Calu3 (cell line): ENCODE measurements around the gene SFMBT1. TPM values are rescaled to one million over a fixed set of nuclear protein-coding genes. Genes with fewer than 3 reads are reported as not detected.

Experiments used
- BruUV-seq: library from RNA; stranded (reverse); fragments of 400-500 nt; replicated peaks from 2 replicates; lab custom pipeline; 2021; lab: Mats Ljungman, UMichigan
- CTCF ChIA-PET: fragments of 300-600 bp; sonication (Branson Sonifier 250); formaldehyde crosslinking; loops from one replicate; lab custom pipeline; 2022; ENCODE audit warnings: antibody characterized with exemption; lab: Charles Lee
- DNase-seq: peaks from one replicate; pipeline ENCODE4 v3.0.0; 2022
- H3K27ac Mint-ChIP-seq: one replicate; pipeline ENCODE4 v1.8.0; 2022; ENCODE audit warnings: mixed read lengths; ENCODE audit not compliant: unreplicated experiment
- H3K27me3 Mint-ChIP-seq: one replicate; pipeline ENCODE4 v1.8.0; 2022; ENCODE audit warnings: mixed read lengths; ENCODE audit not compliant: unreplicated experiment
- H3K36me3 Mint-ChIP-seq: one replicate; pipeline ENCODE4 v1.8.0; 2022; ENCODE audit warnings: mild to moderate bottlenecking, moderate library complexity, mixed read lengths; ENCODE audit not compliant: insufficient read depth, unreplicated experiment
- H3K4me1 Mint-ChIP-seq: one replicate; pipeline ENCODE4 v1.8.0; 2022; ENCODE audit warnings: mild to moderate bottlenecking, low read depth, mixed read lengths; ENCODE audit not compliant: unreplicated experiment
- H3K4me3 Mint-ChIP-seq: one replicate; pipeline ENCODE4 v1.8.0; 2022; ENCODE audit warnings: mild to moderate bottlenecking, low read depth, moderate library complexity, mixed read lengths; ENCODE audit not compliant: unreplicated experiment
- H3K9me3 Mint-ChIP-seq: one replicate; pipeline ENCODE4 v1.8.0; 2022; ENCODE audit warnings: low read depth, mixed read lengths; ENCODE audit not compliant: unreplicated experiment
- CTCF ChIP-seq: fragments of 200-600 bp; IDR thresholded peaks from one replicate; pipeline ENCODE4 v1.8.0; 2022; ENCODE audit warnings: antibody characterized with exemption; ENCODE audit not compliant: unreplicated experiment
- intact Hi-C: fragments of 100-400 bp; cut with micrococcal nuclease; formaldehyde crosslinking; loops from one replicate; pipeline ENCODE4 v1.10.0; 2022; ENCODE audit not compliant: unreplicated experiment
- total RNA-seq: library from RNA; stranded (reverse); gene quantifications from 2 replicates; pipeline ENCODE4 v1.2.3, GENCODE V29; 2022

Gene SFMBT1
- total RNA-seq, 1 experiment from 2014 or later = 36.6 TPM

DNA sequence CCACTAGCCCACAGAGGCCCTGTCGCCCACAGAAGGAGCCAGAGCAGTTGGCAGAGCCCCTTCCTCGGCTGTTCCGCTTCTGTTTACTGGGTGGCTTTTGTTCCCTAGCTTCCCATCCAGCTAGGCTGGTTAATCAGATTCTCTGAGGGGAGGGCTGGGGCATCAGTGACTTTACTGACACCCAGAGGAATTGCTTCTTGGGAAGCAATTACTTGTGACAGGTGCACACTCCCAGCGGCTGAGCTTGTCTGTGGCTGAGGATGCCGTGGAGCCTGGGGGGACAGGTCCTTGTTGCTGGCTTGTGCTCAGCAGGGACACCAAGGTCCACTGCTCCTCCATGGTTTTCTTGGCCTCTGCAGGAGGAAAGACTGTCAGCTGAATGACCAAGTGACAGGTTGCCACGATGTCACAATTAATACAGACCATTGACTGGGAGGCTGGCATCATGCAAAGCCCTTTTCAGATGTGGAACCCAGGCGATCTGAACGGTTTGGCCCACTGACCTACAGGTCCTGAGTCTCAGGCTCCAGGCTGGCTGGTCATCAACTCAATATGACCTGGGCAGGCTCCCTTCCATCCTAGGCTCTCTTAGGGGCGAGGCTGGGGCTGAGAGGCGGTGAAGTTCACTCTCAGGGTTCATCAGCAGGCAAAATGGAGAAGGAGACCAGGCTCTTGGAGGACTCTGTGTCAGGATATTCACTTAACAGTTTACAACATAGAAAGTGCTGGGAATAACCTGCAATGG lies 31.8 kb upstream of the SFMBT1 start:
- Mint-ChIP-seq H3K36me3 (peaks cover 9% of the 10 kb centered on the region), H3K27me3 (no peaks in the 10 kb centered on the region), H3K9me3 (no peaks in the 10 kb centered on the region), H3K4me1 (peaks cover 11% of the 10 kb centered on the region), H3K4me3 (no peak overlapping the region), H3K27ac (no peak overlapping the region)
- no peak for DNase-seq
- BruUV-seq = no TSS peak
- intact Hi-C loops = loop anchor here (10.0 kb wide), 1 partner anchor 143 kb away; no protein-coding TSS in a partner anchor
- CTCF ChIA-PET = interaction anchor here (0.5 kb wide), 1 partner anchor 144 kb away, joined by 4 read pairs; no protein-coding TSS in a partner anchor
- no peak for TF ChIP-seq CTCF

GRCh38 chr3:53075743-53076140 lies 29.9 kb upstream of the SFMBT1 start:
- Mint-ChIP-seq H3K4me1 (peaks cover 15% of the 10 kb centered on the region), H3K27me3 (no peaks in the 10 kb centered on the region), H3K36me3 (peaks cover 13% of the 10 kb centered on the region), H3K9me3 (no peaks in the 10 kb centered on the region), H3K27ac (no peak overlapping the region), H3K4me3 (no peak overlapping the region)
- CTCF ChIA-PET = no interaction called here
- DNase-seq = no peak
- no TSS peak for BruUV-seq
- no peak for TF ChIP-seq CTCF
- intact Hi-C loops = loop anchor here (10.0 kb wide), 1 partner anchor 141 kb away; no protein-coding TSS in a partner anchor

- no peak for DNase-seq
- H3K4me1 Mint-ChIP-seq = peaks cover 15% of the 10 kb centered on the region
- BruUV-seq = no TSS peak
- CTCF ChIA-PET = no interaction called here
- no peaks in the 10 kb centered on the region for H3K27me3 Mint-ChIP-seq
- intact Hi-C loops = loop anchor here (5.0 to 10.0 kb wide), 2 partner anchors 140 to 333 kb away; no protein-coding TSS in a partner anchor
- TF ChIP-seq CTCF = no peak
- H3K27ac Mint-ChIP-seq = no peak overlapping the region
- no peak overlapping the region for H3K4me3 Mint-ChIP-seq
- peaks cover 13% of the 10 kb centered on the region for H3K36me3 Mint-ChIP-seq
- H3K9me3 Mint-ChIP-seq = no peaks in the 10 kb centered on the region
Measured at GRCh38 chr3:53074761-53075742, 29.2 kb upstream of the SFMBT1 start.

- DNase-seq = no peak
- no peak overlapping the region for H3K4me3 Mint-ChIP-seq
- TF ChIP-seq CTCF = no peak
- intact Hi-C loops = loop anchor here (5.0 to 10.0 kb wide), 2 partner anchors 140 to 332 kb away; no protein-coding TSS in a partner anchor
- no peaks in the 10 kb centered on the region for H3K9me3 Mint-ChIP-seq
- H3K36me3 Mint-ChIP-seq = peaks cover 13% of the 10 kb centered on the region
- CTCF ChIA-PET = no interaction called here
- H3K4me1 Mint-ChIP-seq = peaks cover 15% of the 10 kb centered on the region
- BruUV-seq = no TSS peak
- H3K27me3 Mint-ChIP-seq = no peaks in the 10 kb centered on the region
- no peak overlapping the region for H3K27ac Mint-ChIP-seq
Measured at GRCh38 chr3:53074366-53074696, 28.5 kb upstream of the SFMBT1 start.
